ENCODE data around the gene GDPGP1.

- no peak for TF ChIP-seq CTCF (IDR thresholded peaks at IDR 0.05)
- TF ChIP-seq POLR2A (IDR thresholded peaks at IDR 0.05) = no peak
Observed at GRCh38 chr15:90294601-90295269, 60.7 kb downstream of the GDPGP1 start.
